ENCODE results near the gene SLCO4C1. TPM values are rescaled to one million over a fixed set of nuclear protein-coding genes. Genes with fewer than 3 reads are reported as not detected.

Gene SLCO4C1
- polyA plus RNA-seq, 1 of the 3 experiments (the other 2 are of a cell fraction) = not detected

DNA sequence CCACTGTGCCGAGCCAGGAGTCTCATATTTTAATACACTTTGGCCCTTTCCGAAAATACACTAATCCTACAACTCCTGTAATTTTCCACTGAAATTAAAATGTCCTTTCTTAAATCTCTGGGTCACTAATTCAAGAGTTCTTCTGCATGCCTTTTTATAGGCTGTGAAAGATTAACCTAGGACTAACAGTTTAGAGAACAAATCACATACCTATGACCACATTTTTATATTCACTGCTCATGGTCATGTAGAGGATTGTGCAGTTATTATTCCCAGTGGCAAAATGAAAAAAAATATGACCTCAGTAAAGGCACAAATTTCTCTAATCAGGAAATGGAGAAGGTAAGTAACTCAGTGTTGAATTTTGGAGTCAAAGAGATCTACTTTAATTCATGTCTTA is 33.4 kb downstream of the SLCO4C1 start (continued):
- TF ChIP-seq, protein P1, sequence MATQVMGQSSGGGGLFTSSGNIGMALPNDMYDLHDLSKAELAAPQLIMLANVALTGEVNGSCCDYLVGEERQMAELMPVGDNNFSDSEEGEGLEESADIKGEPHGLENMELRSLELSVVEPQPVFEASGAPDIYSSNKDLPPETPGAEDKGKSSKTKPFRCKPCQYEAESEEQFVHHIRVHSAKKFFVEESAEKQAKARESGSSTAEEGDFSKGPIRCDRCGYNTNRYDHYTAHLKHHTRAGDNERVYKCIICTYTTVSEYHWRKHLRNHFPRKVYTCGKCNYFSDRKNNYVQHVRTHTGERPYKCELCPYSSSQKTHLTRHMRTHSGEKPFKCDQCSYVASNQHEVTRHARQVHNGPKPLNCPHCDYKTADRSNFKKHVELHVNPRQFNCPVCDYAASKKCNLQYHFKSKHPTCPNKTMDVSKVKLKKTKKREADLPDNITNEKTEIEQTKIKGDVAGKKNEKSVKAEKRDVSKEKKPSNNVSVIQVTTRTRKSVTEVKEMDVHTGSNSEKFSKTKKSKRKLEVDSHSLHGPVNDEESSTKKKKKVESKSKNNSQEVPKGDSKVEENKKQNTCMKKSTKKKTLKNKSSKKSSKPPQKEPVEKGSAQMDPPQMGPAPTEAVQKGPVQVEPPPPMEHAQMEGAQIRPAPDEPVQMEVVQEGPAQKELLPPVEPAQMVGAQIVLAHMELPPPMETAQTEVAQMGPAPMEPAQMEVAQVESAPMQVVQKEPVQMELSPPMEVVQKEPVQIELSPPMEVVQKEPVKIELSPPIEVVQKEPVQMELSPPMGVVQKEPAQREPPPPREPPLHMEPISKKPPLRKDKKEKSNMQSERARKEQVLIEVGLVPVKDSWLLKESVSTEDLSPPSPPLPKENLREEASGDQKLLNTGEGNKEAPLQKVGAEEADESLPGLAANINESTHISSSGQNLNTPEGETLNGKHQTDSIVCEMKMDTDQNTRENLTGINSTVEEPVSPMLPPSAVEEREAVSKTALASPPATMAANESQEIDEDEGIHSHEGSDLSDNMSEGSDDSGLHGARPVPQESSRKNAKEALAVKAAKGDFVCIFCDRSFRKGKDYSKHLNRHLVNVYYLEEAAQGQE (IDR thresholded peaks at IDR 0.05; ENCODE audit: low read depth, low read length) = no peak
- TF ChIP-seq SMC3 (IDR thresholded peaks at IDR 0.05; ENCODE audit: low read depth, low read length) (no peak), GATA2 (CRISPR knock-in tag; IDR thresholded peaks at IDR 0.05) (no peak)

GRCh38 chr5:102249381-102249780 is 46.7 kb downstream of the SLCO4C1 start:
- Histone ChIP-seq H3K4me1 (ENCODE audit: control insufficient read depth in 1 of 2, insufficient read depth in 2 of 2, low read depth in 1 of 2, low read length in 1 of 2) (no peaks in the 10 kb centered on the region), H3K27ac (ENCODE audit: low read depth in 2 of 2, low read length in 1 of 2) (no peak overlapping the region), H3K4me2 (no peak overlapping the region), H3K27me3 (ENCODE audit: insufficient read depth) (no peaks in the 10 kb centered on the region), H4K20me1 (ENCODE audit: insufficient read depth) (no peaks in the 10 kb centered on the region), H3K9me3 (no peaks in the 10 kb centered on the region), H3K9ac (no peak overlapping the region), H3K36me3 (replicated peaks in 1 of 2; ENCODE audit: control insufficient read depth in 1 of 2, insufficient read depth in 2 of 2, low read length in 1 of 2) (no peaks in the 10 kb centered on the region), H3K9me2 (no peaks in the 10 kb centered on the region), H2AFZ (ENCODE audit: low read depth) (no peak overlapping the region), H3F3A (replicated peaks; ENCODE audit: insufficient read depth) (no peaks in the 10 kb centered on the region), H3K79me2 (ENCODE audit: insufficient read depth) (no peaks in the 10 kb centered on the region), H3K4me3 (ENCODE audit: low read depth in 2 of 2, low read length in 1 of 2) (no peak overlapping the region)
- WGBS (ENCODE audit: low lambda C conversion rate) = 82% methylated on average over 3 of the region's 3 CpGs
- ChIA-PET POLR2A (no interaction called here), CTCF (no interaction called here)
- TF ChIP-seq EZH2phosphoT487 (IDR thresholded peaks at IDR 0.05; ENCODE audit: borderline replicate concordance, low read depth) (no peak), SIN3A (IDR thresholded peaks at IDR 0.05; ENCODE audit: borderline replicate concordance, low read depth, low read length) (no peak), RFX5 (IDR thresholded peaks at IDR 0.05; ENCODE audit: low read length) (no peak), ELF1 (IDR thresholded peaks at IDR 0.05) (no peak), MAX (IDR thresholded peaks at IDR 0.05; ENCODE audit: low read depth) (no peak), PBX3 (IDR thresholded peaks at IDR 0.05) (no peak), MXI1 (IDR thresholded peaks at IDR 0.05; ENCODE audit: low read depth, low read length) (no peak), TEAD4 (IDR thresholded peaks at IDR 0.05; ENCODE audit: borderline replicate concordance, insufficient read depth) (no peak), FOSL2 (IDR thresholded peaks at IDR 0.05; ENCODE audit: borderline replicate concordance, low read depth) (no peak), JUND (IDR thresholded peaks at IDR 0.05) (no peak)
- TF ChIP-seq, protein P2, sequence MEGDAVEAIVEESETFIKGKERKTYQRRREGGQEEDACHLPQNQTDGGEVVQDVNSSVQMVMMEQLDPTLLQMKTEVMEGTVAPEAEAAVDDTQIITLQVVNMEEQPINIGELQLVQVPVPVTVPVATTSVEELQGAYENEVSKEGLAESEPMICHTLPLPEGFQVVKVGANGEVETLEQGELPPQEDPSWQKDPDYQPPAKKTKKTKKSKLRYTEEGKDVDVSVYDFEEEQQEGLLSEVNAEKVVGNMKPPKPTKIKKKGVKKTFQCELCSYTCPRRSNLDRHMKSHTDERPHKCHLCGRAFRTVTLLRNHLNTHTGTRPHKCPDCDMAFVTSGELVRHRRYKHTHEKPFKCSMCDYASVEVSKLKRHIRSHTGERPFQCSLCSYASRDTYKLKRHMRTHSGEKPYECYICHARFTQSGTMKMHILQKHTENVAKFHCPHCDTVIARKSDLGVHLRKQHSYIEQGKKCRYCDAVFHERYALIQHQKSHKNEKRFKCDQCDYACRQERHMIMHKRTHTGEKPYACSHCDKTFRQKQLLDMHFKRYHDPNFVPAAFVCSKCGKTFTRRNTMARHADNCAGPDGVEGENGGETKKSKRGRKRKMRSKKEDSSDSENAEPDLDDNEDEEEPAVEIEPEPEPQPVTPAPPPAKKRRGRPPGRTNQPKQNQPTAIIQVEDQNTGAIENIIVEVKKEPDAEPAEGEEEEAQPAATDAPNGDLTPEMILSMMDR (IDR thresholded peaks at IDR 0.05) = no peak
- no peak for DNase-seq

All from SK-N-SH (cell line).